ENCODE results near the gene RFK. TPM values are rescaled to one million over a fixed set of nuclear protein-coding genes. Genes with fewer than 3 reads are reported as not detected.

The RFK gene
- total and polyA plus RNA-seq, 9 of the 15 experiments (the other 6 are each of a cell fraction or from before 2014, with no cell fraction given), result 3.8 to 51.1 (median 14.8) TPM

DNA sequence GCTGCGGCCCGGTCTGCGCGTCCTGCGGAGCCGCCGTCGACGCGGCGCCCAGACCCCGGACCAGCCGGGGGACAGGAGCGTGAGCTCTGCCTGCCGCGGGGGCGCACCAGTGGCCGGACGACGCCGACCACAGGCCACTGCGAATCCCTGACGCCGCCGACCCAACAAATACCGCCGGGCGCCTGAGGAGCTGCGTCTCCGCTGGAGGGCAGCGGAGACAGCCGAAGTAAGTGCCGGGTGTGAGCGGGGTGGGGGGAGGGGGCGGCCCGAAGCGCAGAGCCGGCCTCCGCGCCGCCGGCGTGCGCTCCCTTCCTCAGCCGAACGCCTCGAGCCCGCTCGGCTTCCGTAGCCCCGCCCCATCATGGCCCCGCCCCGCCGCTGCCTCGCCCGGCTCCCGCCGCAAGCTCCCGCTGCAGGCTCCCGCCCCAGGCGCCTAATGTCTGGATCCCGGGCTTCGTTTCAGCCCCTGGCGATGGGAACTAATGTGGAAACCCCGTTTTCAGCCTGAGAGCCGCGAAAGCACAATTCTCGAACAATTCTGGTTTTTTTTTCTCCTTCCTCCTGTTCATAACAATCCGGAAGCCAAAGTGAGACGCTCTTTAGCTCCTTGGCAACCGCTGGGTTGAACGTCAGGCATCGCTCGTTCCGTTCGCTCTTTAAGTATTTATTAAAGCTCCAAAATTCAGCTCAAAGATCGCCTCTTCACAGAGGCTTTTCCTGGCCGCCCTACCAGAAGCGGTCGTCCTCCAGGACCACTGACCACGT, at the start of gene RFK (continued):
- TF ChIP-seq, protein P1, sequence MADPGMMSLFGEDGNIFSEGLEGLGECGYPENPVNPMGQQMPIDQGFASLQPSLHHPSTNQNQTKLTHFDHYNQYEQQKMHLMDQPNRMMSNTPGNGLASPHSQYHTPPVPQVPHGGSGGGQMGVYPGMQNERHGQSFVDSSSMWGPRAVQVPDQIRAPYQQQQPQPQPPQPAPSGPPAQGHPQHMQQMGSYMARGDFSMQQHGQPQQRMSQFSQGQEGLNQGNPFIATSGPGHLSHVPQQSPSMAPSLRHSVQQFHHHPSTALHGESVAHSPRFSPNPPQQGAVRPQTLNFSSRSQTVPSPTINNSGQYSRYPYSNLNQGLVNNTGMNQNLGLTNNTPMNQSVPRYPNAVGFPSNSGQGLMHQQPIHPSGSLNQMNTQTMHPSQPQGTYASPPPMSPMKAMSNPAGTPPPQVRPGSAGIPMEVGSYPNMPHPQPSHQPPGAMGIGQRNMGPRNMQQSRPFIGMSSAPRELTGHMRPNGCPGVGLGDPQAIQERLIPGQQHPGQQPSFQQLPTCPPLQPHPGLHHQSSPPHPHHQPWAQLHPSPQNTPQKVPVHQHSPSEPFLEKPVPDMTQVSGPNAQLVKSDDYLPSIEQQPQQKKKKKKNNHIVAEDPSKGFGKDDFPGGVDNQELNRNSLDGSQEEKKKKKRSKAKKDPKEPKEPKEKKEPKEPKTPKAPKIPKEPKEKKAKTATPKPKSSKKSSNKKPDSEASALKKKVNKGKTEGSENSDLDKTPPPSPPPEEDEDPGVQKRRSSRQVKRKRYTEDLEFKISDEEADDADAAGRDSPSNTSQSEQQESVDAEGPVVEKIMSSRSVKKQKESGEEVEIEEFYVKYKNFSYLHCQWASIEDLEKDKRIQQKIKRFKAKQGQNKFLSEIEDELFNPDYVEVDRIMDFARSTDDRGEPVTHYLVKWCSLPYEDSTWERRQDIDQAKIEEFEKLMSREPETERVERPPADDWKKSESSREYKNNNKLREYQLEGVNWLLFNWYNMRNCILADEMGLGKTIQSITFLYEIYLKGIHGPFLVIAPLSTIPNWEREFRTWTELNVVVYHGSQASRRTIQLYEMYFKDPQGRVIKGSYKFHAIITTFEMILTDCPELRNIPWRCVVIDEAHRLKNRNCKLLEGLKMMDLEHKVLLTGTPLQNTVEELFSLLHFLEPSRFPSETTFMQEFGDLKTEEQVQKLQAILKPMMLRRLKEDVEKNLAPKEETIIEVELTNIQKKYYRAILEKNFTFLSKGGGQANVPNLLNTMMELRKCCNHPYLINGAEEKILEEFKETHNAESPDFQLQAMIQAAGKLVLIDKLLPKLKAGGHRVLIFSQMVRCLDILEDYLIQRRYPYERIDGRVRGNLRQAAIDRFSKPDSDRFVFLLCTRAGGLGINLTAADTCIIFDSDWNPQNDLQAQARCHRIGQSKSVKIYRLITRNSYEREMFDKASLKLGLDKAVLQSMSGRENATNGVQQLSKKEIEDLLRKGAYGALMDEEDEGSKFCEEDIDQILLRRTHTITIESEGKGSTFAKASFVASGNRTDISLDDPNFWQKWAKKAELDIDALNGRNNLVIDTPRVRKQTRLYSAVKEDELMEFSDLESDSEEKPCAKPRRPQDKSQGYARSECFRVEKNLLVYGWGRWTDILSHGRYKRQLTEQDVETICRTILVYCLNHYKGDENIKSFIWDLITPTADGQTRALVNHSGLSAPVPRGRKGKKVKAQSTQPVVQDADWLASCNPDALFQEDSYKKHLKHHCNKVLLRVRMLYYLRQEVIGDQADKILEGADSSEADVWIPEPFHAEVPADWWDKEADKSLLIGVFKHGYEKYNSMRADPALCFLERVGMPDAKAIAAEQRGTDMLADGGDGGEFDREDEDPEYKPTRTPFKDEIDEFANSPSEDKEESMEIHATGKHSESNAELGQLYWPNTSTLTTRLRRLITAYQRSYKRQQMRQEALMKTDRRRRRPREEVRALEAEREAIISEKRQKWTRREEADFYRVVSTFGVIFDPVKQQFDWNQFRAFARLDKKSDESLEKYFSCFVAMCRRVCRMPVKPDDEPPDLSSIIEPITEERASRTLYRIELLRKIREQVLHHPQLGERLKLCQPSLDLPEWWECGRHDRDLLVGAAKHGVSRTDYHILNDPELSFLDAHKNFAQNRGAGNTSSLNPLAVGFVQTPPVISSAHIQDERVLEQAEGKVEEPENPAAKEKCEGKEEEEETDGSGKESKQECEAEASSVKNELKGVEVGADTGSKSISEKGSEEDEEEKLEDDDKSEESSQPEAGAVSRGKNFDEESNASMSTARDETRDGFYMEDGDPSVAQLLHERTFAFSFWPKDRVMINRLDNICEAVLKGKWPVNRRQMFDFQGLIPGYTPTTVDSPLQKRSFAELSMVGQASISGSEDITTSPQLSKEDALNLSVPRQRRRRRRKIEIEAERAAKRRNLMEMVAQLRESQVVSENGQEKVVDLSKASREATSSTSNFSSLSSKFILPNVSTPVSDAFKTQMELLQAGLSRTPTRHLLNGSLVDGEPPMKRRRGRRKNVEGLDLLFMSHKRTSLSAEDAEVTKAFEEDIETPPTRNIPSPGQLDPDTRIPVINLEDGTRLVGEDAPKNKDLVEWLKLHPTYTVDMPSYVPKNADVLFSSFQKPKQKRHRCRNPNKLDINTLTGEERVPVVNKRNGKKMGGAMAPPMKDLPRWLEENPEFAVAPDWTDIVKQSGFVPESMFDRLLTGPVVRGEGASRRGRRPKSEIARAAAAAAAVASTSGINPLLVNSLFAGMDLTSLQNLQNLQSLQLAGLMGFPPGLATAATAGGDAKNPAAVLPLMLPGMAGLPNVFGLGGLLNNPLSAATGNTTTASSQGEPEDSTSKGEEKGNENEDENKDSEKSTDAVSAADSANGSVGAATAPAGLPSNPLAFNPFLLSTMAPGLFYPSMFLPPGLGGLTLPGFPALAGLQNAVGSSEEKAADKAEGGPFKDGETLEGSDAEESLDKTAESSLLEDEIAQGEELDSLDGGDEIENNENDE (IDR thresholded peaks at IDR 0.05; ENCODE audit: low read depth, low read length), result no peak
- TF ChIP-seq HEY1 (CRISPR knock-in tag; IDR thresholded peaks at IDR 0.05; ENCODE audit: borderline replicate concordance) (no peak), SMAD1 (IDR thresholded peaks at IDR 0.05; ENCODE audit: low read depth, low read length, partially characterized antibody) (no peak), DNMT1 (IDR thresholded peaks at IDR 0.05) (no peak), ZNF324 (CRISPR knock-in tag; IDR thresholded peaks at IDR 0.05) (no peak), BRD9 (IDR thresholded peaks at IDR 0.05; ENCODE audit: low read depth, partially characterized antibody) (no peak), RBBP5 (IDR thresholded peaks at IDR 0.05; ENCODE audit: borderline replicate concordance, insufficient read depth, low read length, poor library complexity, severe bottlenecking) (peak; percentile 22), MAZ (CRISPR knock-in tag; conservative IDR thresholded peaks at IDR 0.05 in 1 of 2, IDR thresholded peaks at IDR 0.05 in 1 of 2) (peak; percentile 70 to 75), NCOA2 (IDR thresholded peaks at IDR 0.05; ENCODE audit: partially characterized antibody in 2 of 2) (no peak), ZC3H8 (IDR thresholded peaks at IDR 0.05) (no peak)
- TF ChIP-seq, protein P2, sequence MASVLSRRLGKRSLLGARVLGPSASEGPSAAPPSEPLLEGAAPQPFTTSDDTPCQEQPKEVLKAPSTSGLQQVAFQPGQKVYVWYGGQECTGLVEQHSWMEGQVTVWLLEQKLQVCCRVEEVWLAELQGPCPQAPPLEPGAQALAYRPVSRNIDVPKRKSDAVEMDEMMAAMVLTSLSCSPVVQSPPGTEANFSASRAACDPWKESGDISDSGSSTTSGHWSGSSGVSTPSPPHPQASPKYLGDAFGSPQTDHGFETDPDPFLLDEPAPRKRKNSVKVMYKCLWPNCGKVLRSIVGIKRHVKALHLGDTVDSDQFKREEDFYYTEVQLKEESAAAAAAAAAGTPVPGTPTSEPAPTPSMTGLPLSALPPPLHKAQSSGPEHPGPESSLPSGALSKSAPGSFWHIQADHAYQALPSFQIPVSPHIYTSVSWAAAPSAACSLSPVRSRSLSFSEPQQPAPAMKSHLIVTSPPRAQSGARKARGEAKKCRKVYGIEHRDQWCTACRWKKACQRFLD (CRISPR knock-in tag; IDR thresholded peaks at IDR 0.05), result no peak; the same call in 1 of the 2 replicates
- TF ChIP-seq, protein P3, sequence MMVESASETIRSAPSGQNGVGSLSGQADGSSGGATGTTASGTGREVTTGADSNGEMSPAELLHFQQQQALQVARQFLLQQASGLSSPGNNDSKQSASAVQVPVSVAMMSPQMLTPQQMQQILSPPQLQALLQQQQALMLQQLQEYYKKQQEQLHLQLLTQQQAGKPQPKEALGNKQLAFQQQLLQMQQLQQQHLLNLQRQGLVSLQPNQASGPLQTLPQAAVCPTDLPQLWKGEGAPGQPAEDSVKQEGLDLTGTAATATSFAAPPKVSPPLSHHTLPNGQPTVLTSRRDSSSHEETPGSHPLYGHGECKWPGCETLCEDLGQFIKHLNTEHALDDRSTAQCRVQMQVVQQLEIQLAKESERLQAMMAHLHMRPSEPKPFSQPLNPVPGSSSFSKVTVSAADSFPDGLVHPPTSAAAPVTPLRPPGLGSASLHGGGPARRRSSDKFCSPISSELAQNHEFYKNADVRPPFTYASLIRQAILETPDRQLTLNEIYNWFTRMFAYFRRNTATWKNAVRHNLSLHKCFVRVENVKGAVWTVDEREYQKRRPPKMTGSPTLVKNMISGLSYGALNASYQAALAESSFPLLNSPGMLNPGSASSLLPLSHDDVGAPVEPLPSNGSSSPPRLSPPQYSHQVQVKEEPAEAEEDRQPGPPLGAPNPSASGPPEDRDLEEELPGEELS (CRISPR knock-in tag; IDR thresholded peaks at IDR 0.05; ENCODE audit: borderline replicate concordance), result no peak
